RCC 7860 (cell line): Measurements from ENCODE around the gene TFDP2.

Source experiments
- DNase-seq: peaks from one replicate; pipeline ENCODE4 v3.0.0-alpha.2; 2015; ENCODE audit warnings: low spot score
- FAIRE-seq: peaks from 2 replicates; lab custom pipeline; 2012; peaks lifted over from hg19 to GRCh38; lab: Jason Lieb, UNC

The TFDP2 gene

GRCh38 chr3:141972399-141972798 lies 176.9 kb downstream of the TFDP2 start:
- DNase-seq (no peak), FAIRE-seq (no peak)

- FAIRE-seq = no peak
- no peak for DNase-seq
Observed at GRCh38 chr3:141971571-141971970, 177.8 kb downstream of the TFDP2 start.

GRCh38 chr3:141969711-141970110 lies 179.6 kb downstream of the TFDP2 start:
- no peak for DNase-seq
- no peak for FAIRE-seq

GRCh38 chr3:141965471-141965870 lies 183.9 kb downstream of the TFDP2 start:
- FAIRE-seq (no peak), DNase-seq (no peak)

GRCh38 chr3:141963301-141963700 lies 186.0 kb downstream of the TFDP2 start:
- DNase-seq = no peak
- FAIRE-seq = no peak

- FAIRE-seq = no peak
- no peak for DNase-seq
Observed at GRCh38 chr3:141960731-141961130, 188.6 kb downstream of the TFDP2 start.

GRCh38 chr3:141959589-141960554 lies 189.5 kb downstream of the TFDP2 start:
- DNase-seq (peak; percentile 40), FAIRE-seq (no peak)

- FAIRE-seq (no peak), DNase-seq (no peak)
Observed at GRCh38 chr3:141955175-141955574, 194.2 kb downstream of the TFDP2 start.

GRCh38 chr3:141952611-141953010 lies 196.7 kb downstream of the TFDP2 start:
- FAIRE-seq (no peak), DNase-seq (no peak)

GRCh38 chr3:141950572-141951493 lies 198.5 kb downstream of the TFDP2 start:
- DNase-seq = no peak
- no peak for FAIRE-seq

GRCh38 chr3:141949972-141950371 lies 199.4 kb downstream of the TFDP2 start:
- FAIRE-seq (no peak), DNase-seq (no peak)

- no peak for DNase-seq
- no peak for FAIRE-seq
Observed at GRCh38 chr3:141949399-141949798, 199.9 kb downstream of the TFDP2 start.

GRCh38 chr3:141945726-141946485 lies 203.4 kb downstream of the TFDP2 start:
- FAIRE-seq (no peak), DNase-seq (no peak)

GRCh38 chr3:141942006-141942405 lies 207.3 kb downstream of the TFDP2 start:
- DNase-seq (no peak), FAIRE-seq (no peak)

- DNase-seq (no peak), FAIRE-seq (no peak)
Observed at GRCh38 chr3:141941093-141941492, 208.3 kb downstream of the TFDP2 start.

GRCh38 chr3:141940194-141940776 lies 209.1 kb downstream of the TFDP2 start:
- DNase-seq (peak; percentile 68), FAIRE-seq (peak; percentile 32)

GRCh38 chr3:141939759-141940158 lies 209.6 kb downstream of the TFDP2 start:
- DNase-seq = peak; percentile 9
- FAIRE-seq = no peak

- no peak for DNase-seq
- FAIRE-seq = no peak
Observed at GRCh38 chr3:141938011-141938500, 211.3 kb downstream of the TFDP2 start.

GRCh38 chr3:141934354-141934753 lies 215.0 kb downstream of the TFDP2 start:
- DNase-seq = no peak
- no peak for FAIRE-seq
